Suprapubic skin (tissue), 3 donors: ENCODE results near the gene ARFGAP3.

Experiments
- CTCF ChIP-seq, 2 donors: fragments of 200-600 bp in 1 of 2; fragments of 450-650 bp in 1 of 2; sonication (generic) in 1 of 2; IDR thresholded peaks; one replicate each; pipeline ENCODE4 v1.5.1; 2016 to 2019; ENCODE audit warnings: antibody characterized with exemption in 2 of 2, mild to moderate bottlenecking in 1 of 2, moderate library complexity in 1 of 2
- EP300 ChIP-seq: sonication (generic); formaldehyde crosslinking; IDR thresholded peaks from one replicate; pipeline ENCODE4 v1.6.1; 2017; ENCODE audit warnings: antibody characterized with exemption
- POLR2A ChIP-seq, 2 donors: fragments of 450-650 bp; IDR thresholded peaks; one replicate each; pipeline ENCODE4 v1.6.1; 2017; ENCODE audit warnings: antibody characterized with exemption in 2 of 2, mild to moderate bottlenecking in 2 of 2, moderate library complexity in 2 of 2

GRCh38 chr22:42905217-42905616 lies 48.1 kb upstream of the ARFGAP3 start:
- TF ChIP-seq CTCF (IDR thresholded peaks at IDR 0.05) (no peak), EP300 (no peak), POLR2A (IDR thresholded peaks at IDR 0.05) (no peak)
